GM18526 (cell line): ENCODE measurements around the gene RALA.
A peak's percentile ranks its signal among the peaks of the same experiment; 100 is the strongest.

ENCODE experiments used
- POLR2A ChIP-seq: IDR thresholded peaks from 3 replicates; pipeline ENCODE4 v1.6.1; 2011; ENCODE audit not compliant: insufficient read length; ENCODE audit errors: extremely low read depth

The RALA gene

GRCh38 chr7:39720586-39720985, 97.2 kb downstream of the RALA start:
- no peak for TF ChIP-seq POLR2A

- no peak for TF ChIP-seq POLR2A
These were observed 98.0 kb downstream of the RALA start for GRCh38 chr7:39721345-39721744.

GRCh38 chr7:39721919-39722597, 98.7 kb downstream of the RALA start:
- TF ChIP-seq POLR2A = no peak

- no peak for TF ChIP-seq POLR2A
These were observed 104.0 kb downstream of the RALA start for GRCh38 chr7:39727231-39728012.

GRCh38 chr7:39732837-39733804, 109.7 kb downstream of the RALA start:
- TF ChIP-seq POLR2A = peak; percentile 86

GRCh38 chr7:39733881-39734632, 110.7 kb downstream of the RALA start:
- no peak for TF ChIP-seq POLR2A

- no peak for TF ChIP-seq POLR2A
These were observed 111.2 kb downstream of the RALA start for GRCh38 chr7:39734633-39735004.

GRCh38 chr7:39735903-39736302, 112.5 kb downstream of the RALA start:
- no peak for TF ChIP-seq POLR2A

GRCh38 chr7:39741942-39742623, 118.7 kb downstream of the RALA start:
- no peak for TF ChIP-seq POLR2A

GRCh38 chr7:39744620-39745019, 121.2 kb downstream of the RALA start:
- TF ChIP-seq POLR2A = no peak

- no peak for TF ChIP-seq POLR2A
These were observed 121.9 kb downstream of the RALA start for GRCh38 chr7:39745320-39745719.

- TF ChIP-seq POLR2A = no peak
These were observed 122.9 kb downstream of the RALA start for GRCh38 chr7:39746103-39746819.

GRCh38 chr7:39749177-39749576, 125.8 kb downstream of the RALA start:
- TF ChIP-seq POLR2A = no peak

GRCh38 chr7:39749717-39750116, 126.3 kb downstream of the RALA start:
- TF ChIP-seq POLR2A = no peak
